ENCODE measurements around the gene RABAC1. TPM values are rescaled to one million over a fixed set of nuclear protein-coding genes. Genes with fewer than 3 reads are reported as not detected.

RABAC1 gene
- total RNA-seq, 1 donor from 2014 or later = 56.7 TPM

- Histone ChIP-seq H3K4me3 (no peak overlapping the region), H3K9me3 (replicated peaks) (no peaks in the 10 kb centered on the region), H3K27me3 (ENCODE audit: low read depth) (no peaks in the 10 kb centered on the region), H3K4me1 (peaks cover 12% of the 10 kb centered on the region), H3K36me3 (peaks cover 3% of the 10 kb centered on the region), H3K27ac (replicated peaks) (no peak overlapping the region)
- intact Hi-C loops (cut with micrococcal nuclease) = no loop called here
- DNase-seq = peak; percentile 73
- peak; percentile 99 for TF ChIP-seq CTCF (IDR thresholded peaks at IDR 0.05; ENCODE audit: borderline replicate concordance)
Measured at GRCh38 chr19:41951686-41952172, 7.4 kb downstream of the RABAC1 start.

- TF ChIP-seq CTCF (IDR thresholded peaks at IDR 0.05; ENCODE audit: borderline replicate concordance) = no peak
- H3K27me3 ChIP-seq (ENCODE audit: low read depth) = peaks cover 15% of the 10 kb centered on the region
- no peaks in the 10 kb centered on the region for H3K36me3 ChIP-seq
- intact Hi-C loops (cut with micrococcal nuclease) = no loop called here
- H3K9me3 ChIP-seq (replicated peaks) = no peaks in the 10 kb centered on the region
- no peak for DNase-seq
- no peak overlapping the region for H3K4me3 ChIP-seq
- H3K4me1 ChIP-seq = no peaks in the 10 kb centered on the region
- H3K27ac ChIP-seq (replicated peaks) = no peak overlapping the region
Measured at GRCh38 chr19:41947091-41947490, 12.0 kb downstream of the RABAC1 start.

- Histone ChIP-seq H3K4me1 (peaks cover 10% of the 10 kb centered on the region), H3K27me3 (ENCODE audit: low read depth) (peaks cover 33% of the 10 kb centered on the region), H3K27ac (replicated peaks) (no peak overlapping the region), H3K36me3 (no peaks in the 10 kb centered on the region), H3K4me3 (no peak overlapping the region), H3K9me3 (replicated peaks) (no peaks in the 10 kb centered on the region)
- no peak for TF ChIP-seq CTCF (IDR thresholded peaks at IDR 0.05; ENCODE audit: borderline replicate concordance)
- intact Hi-C loops (cut with micrococcal nuclease) = no loop called here
- no peak for DNase-seq
Measured at GRCh38 chr19:41945135-41945766, 13.9 kb downstream of the RABAC1 start.

- intact Hi-C loops (cut with micrococcal nuclease) = no loop called here
- no peak overlapping the region for H3K27ac ChIP-seq (replicated peaks)
Measured at GRCh38 chr19:41944336-41944735, 14.8 kb downstream of the RABAC1 start.

GRCh38 chr19:41941410-41942202 is 17.5 kb downstream of the RABAC1 start:
- Histone ChIP-seq H3K4me1 (peaks cover 16% of the 10 kb centered on the region), H3K4me3 (no peak overlapping the region), H3K27me3 (ENCODE audit: low read depth) (peaks cover 57% of the 10 kb centered on the region), H3K9me3 (replicated peaks) (no peaks in the 10 kb centered on the region), H3K36me3 (no peaks in the 10 kb centered on the region), H3K27ac (replicated peaks) (no peak overlapping the region)
- intact Hi-C loops (cut with micrococcal nuclease) = no loop called here
- DNase-seq = no peak
- TF ChIP-seq CTCF (IDR thresholded peaks at IDR 0.05; ENCODE audit: borderline replicate concordance) = no peak

More at GRCh38 chr19:41944336-41944735, 14.8 kb downstream of the RABAC1 start:
- Histone ChIP-seq H3K36me3 (no peaks in the 10 kb centered on the region), H3K4me1 (peaks cover 16% of the 10 kb centered on the region), H3K4me3 (no peak overlapping the region), H3K9me3 (replicated peaks) (no peaks in the 10 kb centered on the region), H3K27me3 (ENCODE audit: low read depth) (peaks cover 41% of the 10 kb centered on the region)
- no peak for DNase-seq
- no peak for TF ChIP-seq CTCF (IDR thresholded peaks at IDR 0.05; ENCODE audit: borderline replicate concordance)

Data from left ventricle myocardium inferior (tissue), 1 donor.